HepG2 (cell line): ENCODE results near the gene GANC. TPM values are rescaled to one million over a fixed set of nuclear protein-coding genes. Genes with fewer than 3 reads are reported as not detected.
A peak's percentile ranks its signal among the peaks of the same experiment; 100 is the strongest.

ENCODE experiments used
- ATF5 ChIP-seq: sonication (generic); formaldehyde crosslinking; IDR thresholded peaks from 2 replicates; pipeline ENCODE4 v1.4.0; 2020; ENCODE audit warnings: mild to moderate bottlenecking, low read depth, missing genetic modification reagents
- DDIT3 ChIP-seq: sonication (generic); formaldehyde crosslinking; IDR thresholded peaks from 2 replicates; pipeline ENCODE4 v1.4.0; 2020; ENCODE audit warnings: mild to moderate bottlenecking, missing genetic modification reagents
- EHMT2 ChIP-seq: fragments of 200-600 bp; sonication (generic); IDR thresholded peaks from 2 replicates; pipeline ENCODE4 v1.7.0; 2017; ENCODE audit warnings: antibody characterized with exemption, low read depth, low read length, borderline replicate concordance
- GZF1 ChIP-seq: sonication (generic); formaldehyde crosslinking; IDR thresholded peaks from 2 replicates; pipeline ENCODE4 v1.5.1; 2020; ENCODE audit warnings: mild to moderate bottlenecking, missing genetic modification reagents
- HCFC1 ChIP-seq: fragments of 150-350 bp; IDR thresholded peaks from 2 replicates; pipeline ENCODE4 v1.6.1; 2014; ENCODE audit warnings: low read depth, low read length
- JUNB ChIP-seq: sonication (generic); formaldehyde crosslinking; IDR thresholded peaks from 2 replicates; pipeline ENCODE4 v1.8.0; 2022; ENCODE audit warnings: missing genetic modification reagents, mild to moderate bottlenecking, borderline replicate concordance
- NFAT5 ChIP-seq: sonication (generic); formaldehyde crosslinking; IDR thresholded peaks from 2 replicates; pipeline ENCODE4 v1.4.0; 2020; ENCODE audit warnings: missing genetic modification reagents
- NR2F1 ChIP-seq, 2 experiments: fragments of 450-650 bp in 1 of 2; formaldehyde crosslinking in 1 of 2; IDR thresholded peaks; 2 replicates each; pipeline versions ENCODE4 v1.5.0 to v1.6.1; 2016 to 2020; ENCODE audit warnings: mild to moderate bottlenecking in 1 of 2, missing compliant biosample characterization in 1 of 2, missing genetic modification reagents in 1 of 2, moderate library complexity in 1 of 2
- RERE ChIP-seq: IDR thresholded peaks from 2 replicates; pipeline ENCODE4 v1.6.1; 2016; ENCODE audit warnings: low read depth, missing genetic modification reagents, missing compliant biosample characterization
- SETDB1 ChIP-seq: sonication (generic); formaldehyde crosslinking; IDR thresholded peaks from 2 replicates; pipeline ENCODE4 v1.5.1; 2020; ENCODE audit warnings: missing genetic modification reagents, mild to moderate bottlenecking, borderline replicate concordance
- SIN3B ChIP-seq: fragments of 150-350 bp; IDR thresholded peaks from 2 replicates; pipeline ENCODE4 v1.6.1; 2014; ENCODE audit warnings: low read length
- SP5 ChIP-seq: IDR thresholded peaks from 2 replicates; pipeline ENCODE4 v1.6.1; 2016; ENCODE audit warnings: low read depth, borderline replicate concordance
- ZMAT3 ChIP-seq: sonication (generic); formaldehyde crosslinking; conservative IDR thresholded peaks from 2 replicates; pipeline ENCODE4 v1.7.0; 2021; ENCODE audit warnings: missing genetic modification reagents
- ZNF530 ChIP-seq: sonication (generic); formaldehyde crosslinking; IDR thresholded peaks from 2 replicates; pipeline ENCODE4 v1.5.0; 2020; ENCODE audit warnings: low read depth, mild to moderate bottlenecking, missing genetic modification reagents
- ZNF619 ChIP-seq: sonication (generic); formaldehyde crosslinking; IDR thresholded peaks from 2 replicates; pipeline ENCODE4 v1.4.0; 2020; ENCODE audit warnings: mild to moderate bottlenecking, missing genetic modification reagents
- polyA plus RNA-seq, 8 experiments: library from polyadenylated mRNA; depleted of rRNA in 3 of 8; stranded (reverse) in 7 of 8; unstranded in 1 of 8; fragments of >200 nt; fragmentation: Illumina TruSeq in 4 of 8; extraction: Trizol in 4 of 8; gene quantifications; 2 replicates each; pipeline versions ENCODE4 v1.2.1 to v1.2.3, GENCODE V29; 2011 to 2016; ENCODE audit warnings: low read depth in 4 of 8, missing spikeins in 1 of 8, mixed read lengths in 1 of 8; ENCODE audit not compliant: insufficient read depth in 1 of 8
- total RNA-seq, 5 experiments: library from RNA; depleted of rRNA; stranded (reverse); fragments of >200 nt; fragmentation: Illumina TruSeq; extraction: Trizol; gene quantifications; 2 replicates each; pipeline ENCODE4 v1.2.3, GENCODE V29; 2016; ENCODE audit warnings: low read depth in 1 of 5

Gene GANC
- total and polyA plus RNA-seq, 2 of the 13 experiments (the other 11 are each of a cell fraction or from before 2014, with no cell fraction given), result 17.0 to 21.0 TPM

GRCh38 chr15:42272939-42273899 lies at the start of gene GANC, which contains the start of gene TMEM87A (continued):
- TF ChIP-seq NR2F1 (CRISPR knock-in tag; IDR thresholded peaks at IDR 0.05) (no peak), JUNB (CRISPR knock-in tag) (no peak), ATF5 (CRISPR knock-in tag) (no peak), GZF1 (CRISPR knock-in tag) (no peak), SIN3B (peak; percentile 65), ZNF530 (no peak), ZNF619 (CRISPR knock-in tag) (no peak), DDIT3 (CRISPR knock-in tag) (no peak), NFAT5 (0 out of 2 replicates have a peak, but pooled peaks have one; percentile 66), ZMAT3 (CRISPR knock-in tag) (0 out of 2 replicates have a peak, but pooled peaks have one; percentile 50), SP5 (CRISPR knock-in tag) (peak; percentile 77; the same call in 1 of the 2 replicates), RERE (peak; percentile 52; the same call in 1 of the 2 replicates), HCFC1 (peak; percentile 16; the same call in 1 of the 2 replicates), EHMT2 (no peak; the same call in 1 of the 2 replicates), SETDB1 (CRISPR knock-in tag) (no peak)
